Gastroesophageal sphincter (tissue), 4 donors: ENCODE measurements around the gene DDX56. TPM values are rescaled to one million over a fixed set of nuclear protein-coding genes. Genes with fewer than 3 reads are reported as not detected.

ENCODE experiments used
- total RNA-seq, 4 donors: library from RNA; depleted of rRNA; stranded (reverse); fragments of >200 nt; gene quantifications; one replicate each; pipeline ENCODE4 v1.1.0, GENCODE V29; 2016

DDX56 gene
- total RNA-seq, 4 donors from 2014 or later, result 34.2 to 46.4 (median 41.4) TPM

Other genes starting within 250 kb of the DDX56 start
- gene CAMK2B, start 248.3 kb downstream of the DDX56 start, total RNA-seq, result 1 to 10 TPM in 2 of 4 donors, under 1 TPM in 2; 0.27 to 1.5 (median 0.81) TPM
- gene NUDCD3, start 83.2 kb downstream of the DDX56 start, total RNA-seq, result 10 to 100 TPM; 57.0 to 92.3 (median 75.2) TPM
- gene NPC1L1, start 32.6 kb downstream of the DDX56 start, total RNA-seq, result under 1 TPM in 3 of 4 donors, not detected in 1; 0.08 to 0.27 (median 0.16) TPM
- 100 to 1,000 TPM; 124 to 193 (median 160) TPM for gene TMED4, start 8.3 kb upstream of the DDX56 start, total RNA-seq
- gene OGDH, start 32.7 kb upstream of the DDX56 start, total RNA-seq, result 100 to 1,000 TPM; 112 to 222 (median 137) TPM
- 10 to 100 TPM; 12.7 to 28.0 (median 20.5) TPM for gene ZMIZ2, start 174.9 kb upstream of the DDX56 start, total RNA-seq
- 1,000 to 10,000 TPM; 1,097 to 2,167 (median 1,431) TPM for gene PPIA, start 222.8 kb upstream of the DDX56 start, total RNA-seq